GM19238 (cell line): ENCODE measurements around the gene SETD1A.

Experiments used
- DNase-seq: peaks from one replicate; pipeline ENCODE4 v3.0.0; 2011; ENCODE audit warnings: low spot score; ENCODE audit not compliant: insufficient read length

SETD1A gene

GRCh38 chr16:30953511-30954124 lies 3.9 kb upstream of the SETD1A start:
- DNase-seq = no peak

- no peak for DNase-seq
These were observed 2.6 kb upstream of the SETD1A start for GRCh38 chr16:30954993-30955392.

DNA sequence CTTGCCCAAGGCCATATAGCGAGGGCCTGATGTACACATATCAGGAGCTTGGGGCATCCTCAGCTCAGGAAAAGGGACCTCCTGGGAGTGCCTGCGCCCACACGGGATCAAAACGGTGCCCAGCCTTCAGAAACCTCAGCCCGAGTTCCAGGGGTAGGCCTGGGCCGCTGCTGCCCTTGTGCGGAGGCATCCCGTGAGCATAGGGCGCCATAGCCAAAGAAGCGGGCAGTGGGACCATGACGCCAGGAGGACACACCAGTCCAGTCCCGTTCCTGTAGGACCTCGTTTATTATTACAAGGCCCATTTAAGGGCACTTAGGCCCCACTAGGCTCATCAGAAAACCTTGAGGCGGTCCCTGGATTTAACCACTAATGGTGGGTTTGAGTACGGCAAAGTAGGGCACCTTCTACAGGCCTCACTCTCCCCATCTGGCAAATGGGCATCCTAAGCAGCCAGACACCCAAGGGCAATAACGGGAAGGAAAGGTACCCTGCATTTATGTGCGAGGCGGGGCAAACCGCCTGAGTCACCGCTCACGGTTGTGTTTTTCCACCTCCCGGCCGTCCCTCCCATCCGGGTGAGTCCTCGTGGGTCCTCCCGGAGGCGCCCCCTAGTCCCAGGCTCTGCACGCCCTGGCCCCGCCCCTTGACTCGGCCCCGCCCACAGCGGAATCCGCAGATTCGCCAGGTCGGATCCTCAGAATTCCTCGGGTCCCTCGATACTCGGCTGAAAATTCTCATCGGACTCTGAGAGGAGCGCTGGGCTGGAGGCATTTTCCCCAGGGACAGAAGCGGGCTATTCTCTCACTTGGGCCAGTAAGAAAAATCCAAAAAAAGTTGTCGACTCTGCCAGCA lies 726 bp upstream of the SETD1A start:
- DNase-seq = peak; percentile 72

DNA sequence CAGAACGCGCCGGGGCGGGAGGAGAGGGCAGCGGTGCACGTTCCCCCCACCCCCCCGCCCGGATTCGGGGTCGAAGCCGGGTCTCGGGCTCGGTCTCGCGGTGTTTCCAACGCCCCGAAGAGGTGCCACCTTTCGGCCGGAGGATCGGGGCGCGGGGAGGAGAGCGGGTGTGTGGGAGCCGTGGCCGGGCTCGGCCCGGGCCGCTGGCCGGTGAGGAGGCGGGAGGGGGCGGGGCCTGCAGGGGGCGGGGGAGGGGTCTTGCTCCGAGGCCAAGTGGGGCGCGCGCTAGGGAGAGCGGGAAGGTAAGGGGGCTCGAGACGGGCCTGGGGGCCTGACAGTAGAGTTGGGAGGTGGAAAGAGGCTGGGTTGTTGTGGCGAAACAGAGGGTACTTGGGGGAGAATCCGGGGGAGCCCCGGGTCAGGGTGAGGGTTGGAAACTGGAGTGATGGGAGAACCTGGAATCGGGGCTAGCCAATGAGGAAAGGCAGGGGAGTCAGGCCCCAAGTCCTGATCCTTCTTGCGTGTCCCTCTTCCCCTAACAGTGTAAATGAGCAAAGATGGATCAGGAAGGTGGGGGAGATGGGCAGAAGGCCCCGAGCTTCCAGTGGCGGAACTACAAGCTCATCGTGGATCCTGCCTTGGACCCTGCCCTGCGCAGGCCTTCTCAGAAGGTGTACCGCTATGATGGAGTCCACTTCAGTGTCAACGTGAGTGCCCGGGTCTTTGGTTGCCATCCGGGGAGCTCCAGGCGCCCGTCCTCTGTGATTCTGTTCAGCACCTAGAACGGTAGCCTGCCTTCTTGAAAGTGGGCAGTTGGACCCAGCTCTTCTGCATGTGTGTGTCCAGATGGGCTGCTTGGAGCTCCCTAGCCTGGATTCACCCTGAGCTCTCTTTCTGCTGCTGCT lies 873 bp downstream of the SETD1A start:
- peak; percentile 81 for DNase-seq

DNA sequence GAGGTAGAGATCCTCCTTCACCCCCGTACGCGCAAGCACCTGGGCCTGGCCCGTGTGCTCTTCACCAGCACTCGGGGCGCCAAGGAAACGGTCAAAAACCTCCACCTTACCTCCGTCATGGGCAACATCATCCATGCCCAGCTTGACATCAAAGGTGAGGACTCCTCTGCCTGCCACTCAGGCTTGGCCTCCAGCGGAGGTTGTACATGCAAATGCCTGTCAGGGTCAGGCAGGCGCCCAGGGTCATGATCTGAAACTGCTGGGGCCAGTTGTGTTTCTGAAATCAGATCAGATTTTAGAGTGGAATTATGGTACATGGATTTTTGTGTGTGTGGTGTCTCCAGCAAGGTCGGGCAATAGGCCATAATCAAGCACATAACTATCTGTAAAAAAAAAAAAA lies 3.8 kb downstream of the SETD1A start:
- DNase-seq = no peak

DNA sequence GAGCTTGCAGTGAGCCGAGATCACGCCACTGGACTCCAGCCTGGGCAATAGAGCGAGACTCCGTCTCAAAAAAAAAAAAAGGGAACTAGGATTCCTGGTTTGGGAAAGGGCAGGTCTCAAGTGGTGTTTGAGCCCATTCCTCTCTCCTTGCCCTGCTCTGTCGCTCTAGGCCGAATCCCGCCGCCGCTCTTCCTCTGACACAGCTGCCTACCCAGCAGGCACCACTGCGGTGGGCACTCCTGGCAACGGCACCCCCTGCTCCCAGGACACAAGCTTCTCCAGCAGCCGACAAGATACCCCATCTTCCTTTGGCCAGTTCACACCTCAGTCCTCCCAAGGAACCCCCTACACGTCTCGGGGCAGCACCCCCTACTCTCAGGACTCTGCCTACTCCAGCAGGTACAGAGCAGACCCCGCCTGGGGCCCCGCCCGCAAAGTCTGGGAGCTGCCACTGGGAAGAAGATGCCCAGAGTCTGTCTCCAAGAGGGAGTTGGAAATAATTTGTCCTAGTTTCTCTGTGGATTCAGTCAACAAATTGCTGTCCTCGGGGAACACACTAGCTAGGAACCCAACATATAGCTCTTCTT lies 6.5 kb downstream of the SETD1A start:
- DNase-seq = no peak

DNA sequence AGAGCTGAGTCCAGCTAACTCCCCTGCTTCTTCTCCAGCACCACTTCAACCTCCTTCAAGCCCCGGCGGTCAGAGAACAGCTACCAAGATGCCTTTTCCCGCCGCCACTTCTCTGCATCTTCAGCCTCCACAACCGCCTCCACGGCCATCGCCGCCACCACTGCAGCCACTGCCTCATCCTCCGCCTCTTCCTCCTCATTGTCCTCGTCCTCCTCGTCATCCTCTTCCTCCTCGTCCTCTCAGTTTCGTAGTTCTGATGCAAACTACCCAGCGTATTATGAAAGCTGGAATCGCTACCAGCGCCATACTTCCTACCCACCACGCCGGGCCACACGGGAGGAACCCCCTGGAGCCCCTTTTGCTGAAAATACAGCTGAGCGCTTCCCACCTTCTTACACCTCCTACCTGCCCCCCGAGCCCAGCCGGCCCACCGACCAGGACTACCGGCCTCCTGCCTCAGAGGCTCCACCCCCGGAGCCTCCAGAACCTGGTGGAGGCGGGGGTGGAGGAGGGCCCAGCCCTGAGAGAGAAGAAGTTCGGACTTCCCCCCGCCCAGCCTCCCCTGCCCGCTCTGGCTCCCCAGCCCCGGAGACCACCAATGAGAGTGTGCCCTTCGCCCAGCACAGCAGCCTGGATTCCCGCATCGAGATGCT lies 7.1 kb downstream of the SETD1A start:
- no peak for DNase-seq

GRCh38 chr16:30965436-30965835 lies 7.9 kb downstream of the SETD1A start:
- DNase-seq = no peak

- no peak for DNase-seq
These were observed 8.6 kb downstream of the SETD1A start for GRCh38 chr16:30966033-30966619.

GRCh38 chr16:30967795-30968194 lies 10.2 kb downstream of the SETD1A start:
- no peak for DNase-seq

GRCh38 chr16:30969246-30969842 lies 11.8 kb downstream of the SETD1A start:
- DNase-seq = no peak

GRCh38 chr16:30971298-30971697 lies 13.7 kb downstream of the SETD1A start:
- no peak for DNase-seq

- no peak for DNase-seq
These were observed 15.3 kb downstream of the SETD1A start for GRCh38 chr16:30972872-30973271.

DNA sequence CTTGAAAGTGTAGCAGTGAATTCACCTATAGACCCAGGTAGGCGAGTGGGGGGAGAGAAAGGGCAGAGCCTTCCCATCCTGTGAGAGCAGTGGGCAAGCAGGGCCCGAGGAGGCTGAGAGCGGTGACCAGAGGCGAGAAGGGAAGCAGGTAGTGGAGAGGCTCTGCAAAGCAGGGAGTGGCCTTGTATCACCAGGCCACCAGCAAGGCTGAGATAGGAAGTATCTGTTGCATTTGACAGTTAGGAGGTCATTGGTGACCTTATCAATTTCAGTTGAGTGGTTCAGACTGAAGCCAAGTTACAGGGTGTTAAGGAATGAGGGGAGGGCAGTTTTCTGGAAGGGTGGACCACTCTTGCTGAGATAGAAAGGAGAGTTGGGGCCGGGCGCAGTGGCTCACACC lies 16.8 kb downstream of the SETD1A start:
- DNase-seq = no peak

GRCh38 chr16:30976486-30976885 lies 18.9 kb downstream of the SETD1A start:
- no peak for DNase-seq

DNA sequence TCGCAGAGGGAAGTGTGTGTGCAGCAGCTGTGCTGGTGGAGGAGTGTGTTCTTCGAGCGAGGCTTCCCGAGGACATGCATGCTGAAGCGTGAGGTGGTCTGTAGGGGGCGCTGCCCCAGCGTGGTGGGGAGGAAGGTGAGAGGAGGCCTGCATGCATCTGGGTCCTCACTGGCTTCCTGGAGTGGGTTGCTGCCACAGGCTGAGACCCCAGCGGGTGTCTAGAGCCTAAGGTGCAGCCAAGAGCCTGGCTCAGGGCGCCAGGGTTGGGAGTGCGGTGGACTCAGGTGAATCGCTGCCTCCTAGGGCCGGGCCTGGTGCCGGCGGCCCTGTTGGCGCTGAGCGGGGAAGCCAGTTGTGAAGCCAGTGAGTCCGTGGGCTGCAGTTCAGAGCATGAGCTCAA lies 19.9 kb downstream of the SETD1A start:
- DNase-seq = no peak

GRCh38 chr16:30979170-30980022 lies 21.8 kb downstream of the SETD1A start:
- no peak for DNase-seq

DNA sequence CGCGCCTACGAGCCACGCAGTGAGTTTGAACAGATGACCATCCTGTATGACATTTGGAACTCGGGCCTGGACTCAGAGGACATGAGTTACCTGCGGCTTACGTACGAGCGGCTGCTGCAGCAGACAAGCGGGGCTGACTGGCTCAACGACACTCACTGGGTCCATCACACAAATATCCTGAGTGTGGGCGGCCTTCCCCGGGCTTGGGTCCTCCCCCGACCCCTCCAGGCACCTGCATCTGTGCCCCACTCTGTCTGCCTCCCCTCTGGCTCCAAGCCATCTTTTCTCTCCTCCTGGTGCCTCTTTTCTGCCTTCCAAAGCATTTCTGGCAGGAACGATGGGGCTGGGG lies 22.4 kb downstream of the SETD1A start:
- no peak for DNase-seq

DNA sequence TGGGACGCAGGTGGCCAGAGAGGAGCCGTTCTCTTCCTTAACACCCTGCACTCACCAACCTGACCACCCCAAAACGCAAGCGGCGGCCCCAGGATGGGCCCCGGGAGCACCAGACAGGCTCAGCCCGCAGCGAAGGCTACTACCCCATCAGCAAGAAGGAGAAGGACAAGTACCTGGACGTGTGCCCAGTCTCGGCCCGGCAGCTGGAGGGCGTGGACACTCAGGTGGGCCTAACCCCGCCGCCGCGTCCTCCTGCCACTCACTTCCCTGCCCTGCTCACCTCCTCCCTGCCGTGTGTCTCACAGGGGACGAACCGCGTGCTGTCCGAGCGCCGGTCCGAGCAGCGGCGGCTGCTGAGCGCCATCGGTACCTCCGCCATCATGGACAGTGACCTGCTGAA lies 22.9 kb downstream of the SETD1A start:
- DNase-seq = no peak
